Endometrium (tissue), 2 donors: ENCODE results near the gene EPS8L1.
"Not testable (repeated sequence)": the region's sequence is repeated elsewhere in the genome, so short reads cannot be mapped to it uniquely, and the experiment has no call there.

Experiments used
- FAIRE-seq: peaks from 2 replicates; lab custom pipeline; 2012; peaks lifted over from hg19 to GRCh38; lab: Jason Lieb, UNC
- donor health status: control.
- donor health status: control.

Gene EPS8L1

DNA sequence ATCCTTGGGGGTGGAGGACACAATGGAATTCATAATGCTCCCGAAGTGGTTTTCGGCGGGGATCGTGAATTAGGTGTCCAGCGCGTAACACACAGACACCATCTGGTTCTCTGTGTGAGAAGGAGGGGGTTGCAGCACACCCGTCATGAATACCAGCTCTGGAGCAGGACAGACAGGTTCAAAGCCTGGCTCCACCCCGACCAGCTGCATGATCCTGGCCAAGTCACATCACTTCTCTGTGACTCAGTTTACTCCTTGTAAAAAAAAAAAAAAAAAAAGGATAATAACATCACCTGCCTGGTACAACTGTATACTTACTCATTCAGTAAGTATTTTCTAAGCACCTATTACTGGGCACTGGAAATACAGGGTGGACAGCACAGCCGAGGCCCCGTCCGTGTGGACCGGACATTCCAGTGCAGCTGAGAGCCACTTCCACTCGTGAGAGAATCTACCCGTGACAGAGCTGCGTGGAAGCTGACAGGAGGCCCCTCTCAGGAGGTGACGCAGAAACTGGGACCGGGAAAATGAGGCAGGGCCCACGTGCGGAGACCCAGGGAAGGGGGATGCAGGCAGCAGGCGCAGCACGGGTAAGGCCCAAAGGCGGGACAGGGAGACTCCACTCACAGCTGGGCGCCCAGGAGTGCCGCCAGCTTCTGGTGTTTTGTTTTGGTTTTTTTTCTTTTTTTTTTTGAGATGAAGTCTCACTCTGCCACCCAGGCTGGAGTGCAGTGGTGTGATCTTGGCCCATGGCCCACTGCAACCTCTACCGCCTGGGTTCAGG is 24.7 kb upstream of the EPS8L1 start:
- FAIRE-seq = no peak

DNA sequence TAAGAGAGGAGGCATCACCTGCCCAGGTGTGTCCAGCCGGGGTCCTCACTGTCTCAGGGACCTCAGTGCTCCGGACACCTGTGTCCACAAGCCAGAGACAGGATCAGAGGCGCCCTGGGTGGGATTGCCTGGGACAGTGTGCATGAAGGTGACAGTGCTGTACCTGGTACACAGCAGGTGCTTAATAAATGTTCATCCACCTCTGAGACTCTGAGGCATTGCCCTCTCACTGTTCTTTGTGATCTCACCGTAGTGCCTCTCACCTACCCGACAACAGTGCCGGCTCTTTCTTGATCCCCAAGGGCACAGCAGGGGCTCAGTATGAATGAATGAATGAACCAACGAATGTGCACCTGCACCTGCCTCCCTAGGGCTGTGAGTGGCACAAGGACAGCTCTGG is 21.9 kb upstream of the EPS8L1 start:
- no peak for FAIRE-seq

DNA sequence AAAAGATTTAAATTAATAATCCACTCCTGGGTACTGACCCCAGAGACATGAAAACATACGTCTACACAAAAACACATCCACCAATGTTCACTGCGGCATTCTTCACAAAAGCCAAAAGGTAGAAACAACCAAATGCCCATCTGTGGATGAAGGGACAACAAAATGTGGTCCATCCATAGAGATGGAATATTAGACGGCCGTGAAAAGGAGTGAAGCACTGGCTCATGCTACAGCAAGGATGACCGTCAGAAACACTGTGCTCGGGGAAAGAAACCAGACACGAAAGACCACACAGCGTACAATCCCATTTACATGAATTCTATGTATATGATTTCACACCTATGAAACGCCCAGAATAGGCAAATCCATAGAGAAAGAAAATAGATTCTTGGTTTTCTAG is 18.8 kb upstream of the EPS8L1 start:
- no peak for FAIRE-seq

DNA sequence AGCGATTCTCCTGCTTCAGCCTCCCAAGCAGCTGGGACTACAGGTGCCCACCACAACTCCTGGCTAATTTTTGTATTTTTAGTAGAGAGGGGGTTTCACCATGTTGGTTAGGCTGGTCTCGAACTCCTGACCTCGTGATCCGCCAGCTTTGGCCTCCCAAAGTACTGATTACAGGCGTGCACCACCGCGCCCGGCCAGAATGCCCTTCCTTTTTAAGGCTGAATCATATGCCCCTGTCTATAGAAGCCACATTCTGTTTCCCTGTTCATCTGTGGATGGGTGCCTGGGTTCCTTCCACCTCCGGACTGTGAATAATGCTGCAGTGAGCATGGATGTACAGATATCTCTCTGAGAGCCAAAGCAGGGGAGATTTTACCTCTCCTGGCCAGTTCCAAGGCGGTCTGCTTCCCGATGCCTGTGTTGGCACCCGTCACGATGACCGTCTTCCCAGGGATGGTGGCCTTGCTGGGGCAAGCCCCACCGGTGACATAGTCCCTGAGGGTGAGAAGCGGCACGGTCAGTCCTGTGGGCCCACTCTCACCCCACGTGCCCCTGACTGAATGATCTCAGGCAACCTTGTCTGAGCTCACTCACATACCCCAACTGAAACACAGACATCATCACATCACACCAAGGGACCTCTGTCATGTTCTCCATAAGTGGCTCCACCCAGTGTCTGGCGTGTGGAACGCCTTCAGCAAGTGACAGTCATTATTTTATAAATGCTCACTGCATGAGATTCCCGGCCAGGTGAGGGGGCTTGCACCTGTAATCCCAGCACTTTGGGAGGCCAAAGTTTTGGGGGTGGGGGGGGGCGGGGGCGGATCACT is 16.7 kb upstream of the EPS8L1 start:
- FAIRE-seq = no peak

DNA sequence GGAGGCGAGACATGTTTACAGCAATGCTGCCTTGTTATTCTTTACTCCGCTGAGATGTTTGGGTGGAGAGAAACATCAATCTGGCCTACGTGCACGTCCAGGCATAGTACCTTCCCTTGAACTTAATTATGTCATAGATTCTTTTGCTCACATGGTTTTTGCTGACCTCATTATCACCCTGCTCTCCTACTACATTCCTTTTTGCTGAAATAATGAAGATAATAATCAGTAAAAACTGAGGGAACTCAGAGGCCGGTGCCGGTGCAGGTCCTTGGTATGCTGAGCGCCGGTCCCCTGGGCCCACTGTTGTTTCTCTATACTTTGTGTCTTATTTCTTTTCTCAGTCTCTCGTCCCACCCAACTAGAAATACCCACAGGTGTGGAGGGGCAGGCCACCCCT is 15.4 kb upstream of the EPS8L1 start:
- FAIRE-seq = not testable (repeated sequence)

DNA sequence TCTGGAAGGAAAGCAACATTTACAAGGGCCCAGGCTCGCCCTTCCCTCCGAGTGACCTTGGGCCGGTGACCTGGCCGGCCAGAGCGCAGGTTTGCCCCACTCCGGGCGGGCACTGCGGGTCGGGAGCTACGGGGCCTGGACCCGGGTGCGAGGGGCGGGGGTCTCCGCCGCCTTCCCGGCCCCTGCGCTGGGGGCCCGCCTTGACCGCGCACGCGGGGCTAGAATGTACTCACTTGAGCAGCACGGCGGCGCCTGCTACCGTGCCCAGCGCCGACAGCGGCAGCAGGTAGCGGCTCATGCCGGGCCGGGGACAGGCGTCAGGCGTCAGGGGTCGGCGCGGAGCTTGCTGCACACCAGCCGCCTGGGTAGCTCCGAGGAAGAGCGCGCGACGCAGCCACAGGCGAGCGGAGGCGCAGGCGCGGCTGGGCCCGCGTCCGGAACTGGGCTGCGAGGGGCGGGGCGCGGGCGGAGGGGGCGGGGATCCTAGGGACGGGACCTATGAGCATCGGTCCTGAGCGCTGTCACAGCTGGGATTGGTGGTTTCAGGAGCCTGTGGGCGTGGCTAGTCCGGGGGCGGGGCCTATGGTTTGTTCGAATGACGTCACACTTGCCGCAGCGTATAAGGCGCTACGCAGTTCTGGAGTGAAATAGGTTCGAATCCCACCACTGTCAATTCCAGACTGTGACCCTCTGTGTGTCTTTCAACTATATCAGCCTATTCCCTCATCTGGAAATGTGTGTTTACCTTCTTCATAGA is 12.8 kb upstream of the EPS8L1 start, which contains the start of gene RDH13:
RDH13 (minus strand) TSS at position 414 of the 757 bp plus-strand sequence; CDS start at position 298, 116 bp downstream.
- FAIRE-seq = no peak

DNA sequence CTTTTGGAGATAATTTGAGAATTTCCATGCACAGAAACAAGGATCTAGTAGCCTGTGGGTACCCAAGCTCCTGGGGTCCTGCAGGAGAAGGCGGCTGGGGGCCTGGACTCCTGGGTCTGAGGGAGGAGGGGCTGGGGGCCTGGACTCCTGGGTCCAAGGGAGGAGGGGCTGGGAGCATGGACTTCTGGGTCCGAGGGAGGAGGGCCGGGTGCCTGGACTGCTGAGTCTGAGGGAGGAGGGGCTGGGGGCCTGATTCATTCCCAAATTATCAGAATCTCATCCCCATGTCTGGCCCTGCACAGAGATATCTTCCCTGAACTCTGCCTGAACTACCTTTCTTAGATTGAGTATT is 12.2 kb upstream of the EPS8L1 start:
- no peak for FAIRE-seq

DNA sequence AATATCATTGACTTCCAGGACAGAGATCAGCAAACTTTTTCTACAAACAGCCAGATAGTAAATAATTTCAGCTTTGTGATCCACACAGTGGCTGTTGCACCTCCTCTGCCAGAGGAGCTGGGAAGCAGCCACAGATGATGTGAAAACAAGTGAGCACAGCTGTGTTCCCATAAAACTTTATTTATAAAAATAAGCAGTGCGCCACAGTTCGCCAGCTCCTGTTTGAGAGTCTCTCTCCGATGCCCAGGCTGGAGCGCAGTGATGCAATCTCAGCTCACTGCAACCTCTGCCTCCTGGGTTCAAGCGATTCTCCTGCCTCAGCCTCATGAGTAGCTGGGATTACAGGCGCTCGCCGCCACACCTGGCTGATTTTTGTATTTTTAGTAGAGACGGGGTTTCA is 10.2 kb upstream of the EPS8L1 start:
- not testable (repeated sequence) for FAIRE-seq

DNA sequence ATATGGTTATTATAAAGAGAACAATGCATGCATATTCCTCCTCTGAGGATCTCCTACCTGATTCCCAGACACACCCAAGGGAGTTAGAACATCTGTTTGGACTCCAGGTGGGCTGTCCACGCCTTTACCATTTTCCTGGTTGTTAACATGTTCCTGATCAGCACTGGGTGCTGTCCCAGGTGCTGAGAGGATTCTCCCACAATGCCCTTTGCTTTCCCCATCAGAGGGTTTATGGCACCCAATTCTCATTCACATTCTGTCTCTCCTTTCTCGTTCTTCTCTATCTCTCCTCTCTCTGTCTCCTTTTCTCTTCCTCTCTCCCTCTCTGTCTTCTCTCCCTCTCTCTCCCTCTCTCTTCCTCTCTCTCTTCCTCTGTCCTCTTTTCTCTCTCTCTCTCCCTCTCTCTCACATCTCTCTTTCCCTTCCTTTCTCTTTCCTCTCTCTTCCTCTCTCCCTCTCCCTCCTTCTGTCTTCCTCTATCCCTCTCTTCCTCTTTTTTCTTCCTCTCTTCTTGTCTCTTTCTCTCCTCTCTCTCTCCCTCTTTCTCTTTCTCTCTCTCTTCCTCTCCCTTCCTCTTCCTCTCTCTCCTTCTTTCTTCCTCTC is 9.5 kb upstream of the EPS8L1 start:
- FAIRE-seq = no peak

DNA sequence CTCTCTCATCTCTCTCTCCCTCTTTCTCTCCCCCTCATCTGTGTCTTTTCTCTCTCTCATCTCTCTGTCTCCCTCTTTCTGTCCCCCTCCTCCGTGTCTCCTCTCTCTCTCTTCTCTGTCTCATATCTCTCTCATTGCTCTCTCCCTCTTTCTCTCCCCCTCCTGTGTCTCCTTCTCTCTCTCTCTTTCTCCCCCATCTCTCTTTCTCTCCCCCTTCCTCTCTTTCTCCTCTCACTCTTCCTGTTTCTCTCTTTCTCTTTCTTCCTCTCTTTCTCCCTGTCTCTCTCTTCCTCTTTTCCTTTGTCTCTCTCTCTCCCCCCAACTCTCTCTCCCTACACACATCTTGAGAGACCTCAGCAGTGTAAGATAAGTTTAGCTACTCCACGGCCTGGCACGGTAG is 7.8 kb upstream of the EPS8L1 start:
- FAIRE-seq = no peak

DNA sequence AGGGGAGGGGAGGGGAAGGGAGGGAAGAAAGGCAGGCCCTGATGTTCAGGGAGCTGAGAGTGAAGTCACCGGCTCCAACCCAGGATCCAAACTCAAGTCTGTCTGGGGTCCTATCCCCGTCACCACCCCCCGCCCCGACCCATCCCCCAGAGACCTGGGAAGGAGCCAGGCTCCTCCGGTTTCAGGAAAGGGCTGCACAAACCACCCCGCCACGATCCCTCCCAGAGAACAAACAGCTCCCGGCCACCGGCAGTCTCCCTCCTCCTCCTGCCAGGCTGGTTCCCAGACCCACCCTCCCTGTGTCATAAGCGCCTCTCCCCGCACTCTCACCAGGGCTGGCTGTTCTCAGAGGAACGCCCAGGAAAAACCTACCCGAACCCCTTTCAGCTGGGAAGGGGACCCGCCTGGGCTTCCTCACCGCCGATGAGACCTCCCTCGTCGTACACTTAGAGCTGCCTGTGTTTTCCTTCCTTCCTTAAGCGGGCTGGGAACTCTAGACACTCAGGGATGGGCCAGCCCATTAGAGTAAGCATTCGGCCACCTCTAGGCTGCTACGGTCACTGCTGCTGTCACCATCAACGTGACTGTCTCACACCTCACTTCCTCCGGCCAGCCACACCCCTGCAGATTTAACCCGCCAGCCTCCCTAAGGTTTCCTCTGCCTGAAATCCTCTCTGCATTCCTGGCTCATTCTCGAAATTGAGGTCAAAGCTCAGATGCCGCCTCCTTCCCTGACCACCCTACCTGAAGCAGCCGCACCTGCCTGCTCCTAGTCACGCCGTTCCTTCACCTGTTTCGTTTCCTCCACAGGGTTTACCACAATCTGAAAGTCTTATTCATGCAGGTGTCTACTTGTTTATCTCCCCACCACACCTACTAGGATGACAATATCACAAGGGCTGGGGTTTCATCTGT is 6.5 kb upstream of the EPS8L1 start:
- FAIRE-seq = no peak

DNA sequence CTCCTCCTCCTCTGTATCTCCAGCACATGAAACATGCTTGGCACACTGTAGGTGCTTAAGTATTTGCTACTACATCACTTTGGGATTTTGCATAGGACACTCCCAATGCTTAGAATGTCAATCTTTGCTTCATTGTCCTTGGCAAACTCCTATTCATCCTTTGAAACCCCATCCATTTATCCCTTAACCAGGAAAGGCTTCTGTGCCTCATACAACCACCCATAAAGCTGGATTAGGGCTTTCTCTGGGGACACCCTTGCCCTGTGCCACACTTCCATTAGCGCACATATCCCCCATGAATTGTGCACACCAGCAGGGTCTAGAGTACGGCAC is 5.8 kb upstream of the EPS8L1 start:
- no peak for FAIRE-seq

DNA sequence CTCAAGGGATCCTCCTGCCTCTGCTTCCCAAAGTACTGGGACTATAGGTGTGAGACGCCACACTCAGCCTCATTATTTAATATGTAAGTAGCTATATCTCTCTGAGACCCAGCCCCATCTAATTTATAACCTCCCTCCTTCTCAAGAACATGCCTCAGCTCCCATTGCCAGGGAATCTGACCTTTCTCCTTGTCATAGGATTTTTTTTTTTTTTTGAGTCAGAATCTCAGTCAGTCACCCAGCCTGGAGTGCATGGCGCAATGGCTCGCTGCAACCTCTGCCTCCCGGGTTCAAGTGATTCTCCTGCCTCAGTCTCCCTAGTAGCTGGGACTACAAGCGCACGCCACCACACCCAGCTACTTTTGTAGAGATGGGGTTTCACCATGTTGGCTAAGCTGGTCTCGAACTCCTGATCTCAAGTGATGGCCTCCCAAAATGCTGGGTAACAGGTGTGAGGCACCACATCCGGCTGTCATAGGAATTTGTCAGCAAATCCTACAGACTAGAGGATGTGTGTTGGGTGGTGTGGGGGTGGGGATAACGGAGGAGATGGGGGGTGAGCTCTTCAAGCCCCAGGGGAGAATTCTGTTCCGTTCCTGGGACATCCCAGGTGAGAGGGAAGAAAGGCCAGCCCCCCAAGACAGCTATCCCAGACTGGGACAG is 5.1 kb upstream of the EPS8L1 start:
- FAIRE-seq = no peak

DNA sequence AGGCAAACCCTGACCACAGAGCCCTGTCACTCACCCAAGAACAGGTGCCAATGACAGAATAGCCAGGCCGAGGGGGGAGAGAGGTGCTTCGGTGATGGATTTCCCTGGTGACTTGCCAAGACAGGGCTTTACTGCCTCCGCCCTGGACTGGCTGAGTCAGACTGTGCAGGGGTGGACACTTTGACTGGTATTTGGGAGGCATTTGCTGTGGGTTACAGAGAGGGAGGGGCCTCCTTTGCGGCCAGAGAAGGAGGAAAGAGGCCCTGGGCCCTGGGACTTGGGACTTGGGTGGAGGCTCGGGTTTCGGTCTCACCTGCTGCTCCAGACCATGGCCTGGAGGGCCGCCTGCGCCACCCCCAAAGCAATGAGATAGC is 4.6 kb upstream of the EPS8L1 start:
- no peak for FAIRE-seq

DNA sequence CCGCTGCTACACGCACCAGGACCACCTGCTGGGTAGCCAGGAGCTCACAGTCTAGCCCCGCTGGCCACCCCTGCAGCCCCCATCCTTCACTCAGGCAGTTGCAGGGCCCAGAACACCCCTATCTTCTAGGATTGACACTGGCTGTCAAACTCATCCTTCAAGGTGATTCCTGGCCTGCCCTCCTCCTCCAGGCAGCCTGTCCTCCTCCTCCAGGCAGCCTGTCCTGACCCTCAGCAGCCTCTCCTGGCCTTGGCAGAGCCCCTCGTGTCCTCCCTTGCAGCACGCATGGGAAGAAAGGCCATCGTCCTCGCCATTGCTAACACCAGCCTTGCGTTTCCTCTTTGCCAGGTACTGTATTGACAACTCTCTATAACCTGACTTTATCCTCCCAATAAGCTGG is 3.8 kb upstream of the EPS8L1 start:
- FAIRE-seq = no peak

DNA sequence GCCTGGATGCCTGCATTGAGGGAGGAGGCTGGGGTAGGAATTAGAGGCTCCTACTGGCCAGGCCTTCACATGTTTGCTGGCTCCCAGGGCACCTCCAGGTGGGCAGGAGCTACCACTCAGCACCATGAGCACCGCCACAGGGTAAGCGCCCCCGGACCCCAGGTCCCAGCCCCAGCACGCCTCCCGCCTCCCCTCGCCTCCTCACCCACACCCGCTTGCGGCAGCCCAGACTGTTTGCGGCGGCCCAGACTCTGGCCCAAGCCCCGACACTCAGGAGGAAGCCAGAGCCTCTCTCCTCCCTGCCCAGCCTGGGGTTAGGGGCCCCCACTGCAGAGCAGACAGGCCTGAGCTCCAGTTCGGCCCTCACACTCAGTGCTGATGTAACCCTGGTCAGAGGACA is 652 bp downstream of the EPS8L1 start:
- FAIRE-seq = no peak

DNA sequence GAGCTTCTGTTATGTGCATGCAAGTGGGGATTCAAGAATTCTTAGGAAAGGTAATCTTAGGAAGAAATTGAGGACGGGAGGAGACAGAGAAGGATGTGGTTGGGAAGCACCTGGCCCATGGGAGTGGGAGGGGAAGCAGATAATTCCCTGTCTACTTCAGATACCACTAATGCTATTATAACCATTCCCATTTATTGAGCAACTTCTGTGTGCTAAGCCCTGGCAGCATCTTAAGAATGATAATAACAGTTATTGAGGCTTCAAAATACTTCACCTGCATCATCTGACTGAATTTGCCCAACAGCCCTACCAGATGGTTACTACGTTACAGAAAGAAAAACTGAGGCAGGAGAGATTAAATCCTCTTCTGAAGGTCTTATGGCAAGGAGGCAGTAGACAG is 1.4 kb downstream of the EPS8L1 start:
- FAIRE-seq = no peak

DNA sequence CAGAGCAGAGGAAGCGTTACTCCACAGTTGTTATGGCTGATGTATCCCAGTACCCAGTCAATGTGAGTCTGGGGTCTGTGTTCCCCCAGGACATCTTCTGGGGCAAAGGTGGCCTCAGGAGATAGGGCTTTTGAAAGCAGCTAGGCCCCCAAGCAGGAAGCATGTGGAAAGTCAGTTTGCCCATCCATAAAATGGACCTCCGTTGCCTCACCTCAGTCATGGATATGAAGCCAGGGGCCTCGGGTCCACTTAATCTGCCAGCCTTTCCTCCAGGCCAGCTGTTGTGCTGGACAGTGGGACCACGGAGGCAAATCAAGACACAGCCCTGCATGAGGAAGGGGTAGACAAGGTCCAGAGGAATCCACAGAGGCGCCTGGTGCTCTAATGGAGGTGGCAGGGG is 3.3 kb downstream of the EPS8L1 start:
- FAIRE-seq = no peak

DNA sequence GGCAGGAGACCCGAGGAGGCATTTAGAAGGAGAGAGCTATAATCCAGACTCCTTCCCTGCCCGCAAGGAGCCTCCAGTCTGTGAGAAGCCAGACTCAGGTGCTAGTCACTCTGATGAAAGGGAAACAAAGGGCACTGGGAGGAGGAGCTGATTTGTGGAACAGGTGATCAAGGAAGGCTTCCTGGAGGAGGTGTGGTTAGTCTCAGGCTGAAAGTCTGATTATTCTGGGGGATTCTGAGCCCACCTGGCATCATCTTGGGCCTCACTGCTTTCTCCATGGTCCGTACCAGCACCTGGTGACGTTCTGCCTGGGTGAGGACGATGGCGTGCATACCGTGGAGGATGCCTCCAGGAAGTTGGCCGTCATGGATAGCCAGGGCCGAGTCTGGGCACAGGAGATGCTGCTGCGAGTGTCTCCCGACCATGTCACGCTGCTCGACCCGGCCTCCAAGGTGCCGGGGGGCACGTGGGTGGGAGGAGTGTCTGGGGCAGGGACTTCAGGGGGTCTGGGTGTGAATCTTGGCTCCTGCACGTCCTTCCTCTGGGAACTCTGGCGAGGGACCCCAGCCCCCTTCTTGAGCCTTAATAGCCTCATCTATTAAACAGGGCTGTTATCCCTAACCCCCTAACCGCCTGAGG is 3.9 kb downstream of the EPS8L1 start:
- FAIRE-seq = no peak
